ENCODE results near the gene BTBD17.

GRCh38 chr17:74362810-74363498, 1.3 kb upstream of the BTBD17 start:
- TF ChIP-seq CTCF (conservative IDR thresholded peaks at IDR 0.05; ENCODE audit: low read length) (no peak), EZH2phosphoT487 (IDR thresholded peaks at IDR 0.05; ENCODE audit: borderline replicate concordance) (no peak)

All from Loucy (cell line).